Neural progenitor cell (in vitro differentiated cells): ENCODE results near the gene TMEM178B.

Source experiments
- CTCF ChIP-seq: fragments of 200-600 bp; sonication (generic); IDR thresholded peaks from 2 replicates; pipeline ENCODE4 v1.5.1; 2017; ENCODE audit warnings: antibody characterized with exemption, mild to moderate bottlenecking
- EZH2 ChIP-seq: fragments of 200-600 bp; sonication (generic); IDR thresholded peaks from 2 replicates; pipeline ENCODE4 v1.6.1; 2017; ENCODE audit warnings: antibody characterized with exemption, mild to moderate bottlenecking, moderate library complexity

- no peak for TF ChIP-seq CTCF
- no peak for TF ChIP-seq EZH2
These were observed 295.6 kb downstream of the TMEM178B start for GRCh38 chr7:141369422-141369821.
